Keratinocyte (primary cell): ENCODE data around the gene LRRC10B. TPM values are rescaled to one million over a fixed set of nuclear protein-coding genes. Genes with fewer than 3 reads are reported as not detected.

Experiments used
- DNase-seq: peaks from one replicate; pipeline ENCODE4 v3.0.0-alpha.2; 2011; ENCODE audit warnings: low read depth, missing footprints, low spot score
- FAIRE-seq: peaks from 2 replicates; lab custom pipeline; 2011; peaks lifted over from hg19 to GRCh38; lab: Jason Lieb, UNC
- H2AFZ ChIP-seq: 2 replicates; pipeline ENCODE4 v1.6.0; 2012; ENCODE audit warnings: low read length, control low read depth, inconsistent platforms; ENCODE audit not compliant: control insufficient read depth
- H3K27ac ChIP-seq: 2 replicates; pipeline ENCODE4 v1.5.1; 2011; ENCODE audit warnings: low read length; ENCODE audit not compliant: control insufficient read depth, insufficient read depth
- H3K27me3 ChIP-seq: 3 replicates; pipeline ENCODE4 v1.6.0; 2011; ENCODE audit warnings: low read length; ENCODE audit not compliant: control insufficient read depth, insufficient read depth; ENCODE audit errors: extremely low read depth
- H3K36me3 ChIP-seq, 2 experiments: 2 replicates in 1 of 2; 3 replicates in 1 of 2; pipeline ENCODE4 v1.5.1; 2011; ENCODE audit warnings: low read length in 2 of 2, mild to moderate bottlenecking in 1 of 2; ENCODE audit not compliant: control insufficient read depth in 2 of 2, insufficient read depth in 2 of 2; ENCODE audit errors: extremely low read depth in 1 of 2
- H3K4me1 ChIP-seq: 3 replicates; pipeline ENCODE4 v1.5.1; 2011; ENCODE audit warnings: low read length; ENCODE audit not compliant: control insufficient read depth, insufficient read depth; ENCODE audit errors: extremely low read depth
- H3K4me2 ChIP-seq: 3 replicates; pipeline ENCODE4 v1.6.0; 2011; ENCODE audit warnings: low read depth, low read length; ENCODE audit not compliant: control insufficient read depth, insufficient read depth; ENCODE audit errors: extremely low read depth
- H3K4me3 ChIP-seq, 3 experiments: fragments of 200-600 bp in 1 of 3; sonication (generic) in 1 of 3; 2 replicates in 2 of 3; 3 replicates in 1 of 3; pipeline ENCODE4 v1.5.1; 2011 to 2016; ENCODE audit warnings: low read length in 3 of 3, mild to moderate bottlenecking in 3 of 3, control low read depth in 2 of 3, inconsistent platforms in 1 of 3, low read depth in 1 of 3, mixed read lengths in 1 of 3, mixed run types in 1 of 3, moderate library complexity in 1 of 3; ENCODE audit not compliant: control insufficient read depth in 2 of 3, insufficient read depth in 2 of 3; ENCODE audit errors: extremely low read depth in 1 of 3
- H3K79me2 ChIP-seq: 2 replicates; pipeline ENCODE4 v1.6.0; 2012; ENCODE audit warnings: low read length; ENCODE audit not compliant: control insufficient read depth, insufficient read depth
- H3K9ac ChIP-seq: 3 replicates; pipeline ENCODE4 v1.6.0; 2011; ENCODE audit warnings: low read length; ENCODE audit not compliant: control insufficient read depth, insufficient read depth; ENCODE audit errors: extremely low read depth
- H3K9me1 ChIP-seq: 3 replicates; pipeline ENCODE4 v1.6.0; 2011; ENCODE audit warnings: low read length; ENCODE audit not compliant: control insufficient read depth, insufficient read depth; ENCODE audit errors: extremely low read depth
- H3K9me3 ChIP-seq: 2 replicates; pipeline ENCODE4 v1.5.1; 2012; ENCODE audit warnings: low read depth, low read length; ENCODE audit not compliant: control insufficient read depth
- H4K20me1 ChIP-seq: 3 replicates; pipeline ENCODE4 v1.6.0; 2011; ENCODE audit warnings: low read length; ENCODE audit not compliant: control insufficient read depth, insufficient read depth; ENCODE audit errors: extremely low read depth
- CTCF ChIP-seq, 3 experiments: IDR thresholded peaks in 1 of 3; conservative IDR thresholded peaks in 1 of 3; optimal IDR thresholded peaks in 1 of 3; 2 replicates in 2 of 3; 3 replicates in 1 of 3; pipeline versions ENCODE3 to v1.5.1; 2011; ENCODE audit warnings: low read length in 3 of 3, mild to moderate bottlenecking in 3 of 3, moderate library complexity in 2 of 3, control low read depth in 1 of 3, inconsistent platforms in 1 of 3; ENCODE audit not compliant: insufficient read depth in 2 of 3; ENCODE audit errors: extremely low read depth in 1 of 3
- EZH2 ChIP-seq: IDR thresholded peaks from one replicate; pipeline ENCODE4 v1.6.1; 2012; ENCODE audit warnings: inconsistent platforms, mild to moderate bottlenecking, low read length, moderate library complexity
- dilution Hi-C: fragments of 300-500 bp; cut with MboI; formaldehyde crosslinking; loops from one replicate; pipeline ENCODE4 v1.7.0; 2020; ENCODE audit warnings: low sequenced_read_pairs; ENCODE audit not compliant: extremely low pct_ligation_motif_present
- polyA plus RNA-seq, 5 experiments: library from polyadenylated mRNA; depleted of rRNA in 3 of 5; stranded (reverse) in 3 of 5; stranded (forward) in 1 of 5; unstranded in 1 of 5; fragments of >200 nt; gene quantifications; 1 replicate in 1 of 5; 2 replicates in 3 of 5; 3 replicates in 1 of 5; pipeline versions ENCODE4 v1.2.1 to v1.2.3, GENCODE V29; 2011 to 2012; ENCODE audit warnings: missing spikeins in 2 of 5, low read depth in 1 of 5, low replicate concordance in 1 of 5

LRRC10B gene
- polyA plus RNA-seq, 1 donor (not counting 4 experiments of a cell fraction or from before 2014, with no cell fraction given), result not detected

DNA sequence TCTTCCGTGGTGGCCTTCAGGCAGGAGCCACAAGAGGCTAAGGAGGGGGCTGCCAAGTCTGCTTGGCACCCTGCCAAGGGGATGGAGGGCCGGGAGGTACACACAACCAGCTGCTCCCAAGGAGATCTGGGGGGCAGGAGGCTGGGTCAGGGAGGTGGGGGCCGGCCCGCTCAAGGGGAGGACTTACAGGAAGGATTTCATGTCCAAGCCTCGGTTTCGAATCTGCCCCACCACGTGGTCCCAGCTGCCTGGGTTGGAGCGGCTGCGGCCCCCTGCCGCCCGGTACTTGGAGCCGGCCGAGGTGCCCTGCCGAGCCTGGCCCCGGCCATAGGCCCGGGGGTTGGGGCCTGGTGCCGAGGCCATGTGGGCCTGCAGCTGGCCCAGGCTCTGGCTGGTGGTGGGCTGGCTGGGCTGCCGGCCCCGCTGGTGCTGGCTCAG lies 33.5 kb downstream of the LRRC10B start:
- Histone ChIP-seq H2AFZ (no peak overlapping the region), H3K4me2 (no peak overlapping the region), H3K9me3 (no peaks in the 10 kb centered on the region), H3K4me3 (no peak overlapping the region), H3K27ac (no peak overlapping the region), H3K36me3 (no peaks in the 10 kb centered on the region), H4K20me1 (peaks cover 4% of the 10 kb centered on the region), H3K9ac (no peak overlapping the region), H3K79me2 (no peaks in the 10 kb centered on the region), H3K9me1 (peaks cover 3% of the 10 kb centered on the region), H3K27me3 (peaks cover 3% of the 10 kb centered on the region), H3K4me1 (no peaks in the 10 kb centered on the region)
- dilution Hi-C loops, result no loop called here
- DNase-seq (no peak), FAIRE-seq (no peak)
- TF ChIP-seq EZH2 (no peak), CTCF (optimal IDR thresholded peaks at IDR 0.05 in 1 of 3, IDR thresholded peaks at IDR 0.05 in 1 of 3, conservative IDR thresholded peaks at IDR 0.05 in 1 of 3; ENCODE audit: extremely low read depth in 1 of 3, insufficient read depth in 2 of 3, low read length in 3 of 3) (no peak)

- Histone ChIP-seq H3K9me3 (no peaks in the 10 kb centered on the region), H3K36me3 (no peaks in the 10 kb centered on the region), H3K79me2 (no peaks in the 10 kb centered on the region), H3K9ac (no peak overlapping the region), H4K20me1 (peaks cover 4% of the 10 kb centered on the region), H3K27me3 (peaks cover 3% of the 10 kb centered on the region), H3K9me1 (peaks cover 3% of the 10 kb centered on the region), H3K4me1 (no peaks in the 10 kb centered on the region), H2AFZ (no peak overlapping the region), H3K4me2 (no peak overlapping the region), H3K4me3 (no peak overlapping the region), H3K27ac (no peak overlapping the region)
- TF ChIP-seq EZH2 (no peak), CTCF (optimal IDR thresholded peaks at IDR 0.05 in 1 of 3, IDR thresholded peaks at IDR 0.05 in 1 of 3, conservative IDR thresholded peaks at IDR 0.05 in 1 of 3; ENCODE audit: extremely low read depth in 1 of 3, insufficient read depth in 2 of 3, low read length in 3 of 3) (no peak)
- DNase-seq, result no peak
- no peak for FAIRE-seq
- dilution Hi-C loops, result no loop called here
These were observed 34.2 kb downstream of the LRRC10B start for GRCh38 chr11:61542705-61543104.
